AG04449 (cell line): ENCODE results near the gene SLC9A9.
"Not testable (repeated sequence)": the region's sequence is repeated elsewhere in the genome, so short reads cannot be mapped to it uniquely, and the experiment has no call there.

Experiments
- CTCF ChIA-PET: fragments of 350-600 bp; formaldehyde crosslinking; extraction: SDS; loops from one replicate; lab custom pipeline; 2021; ENCODE audit warnings: antibody characterized with exemption; lab: Yijun Ruan, JAX
- POLR2A ChIA-PET: fragments of 400-600, 350-600 bp; formaldehyde crosslinking; extraction: SDS; loops from one replicate; lab custom pipeline; 2020; ENCODE audit warnings: antibody characterized with exemption, inconsistent platforms; lab: Yijun Ruan, JAX
- DNase-seq: peaks from one replicate; pipeline ENCODE4 v3.0.0-alpha.2; 2010; ENCODE audit warnings: low read depth, low spot score
- H3K4me3 ChIP-seq: 2 replicates; pipeline ENCODE4 v1.5.1; 2011; ENCODE audit warnings: low read depth, mild to moderate bottlenecking, control low read depth, low read length
- CTCF ChIP-seq: IDR thresholded peaks from one replicate; pipeline ENCODE4 v1.5.1; 2011; ENCODE audit warnings: mild to moderate bottlenecking, moderate library complexity, low read length, control low read depth, inconsistent platforms; ENCODE audit not compliant: insufficient read depth; ENCODE audit errors: missing control alignments

SLC9A9 gene

GRCh38 chr3:143436231-143436930, 411.9 kb downstream of the SLC9A9 start:
- no peak overlapping the region for H3K4me3 ChIP-seq
- DNase-seq: no peak
- ChIA-PET CTCF (no interaction called here), POLR2A (no interaction called here)
- no peak for TF ChIP-seq CTCF

GRCh38 chr3:143433787-143434378, 414.4 kb downstream of the SLC9A9 start:
- peak; percentile 13 for TF ChIP-seq CTCF
- no peak for DNase-seq

GRCh38 chr3:143431298-143431697, 417.0 kb downstream of the SLC9A9 start:
- CTCF ChIA-PET: interaction anchor here (2.2 kb wide), 1 partner anchor 13 kb away, joined by 5 read pairs; no protein-coding TSS in a partner anchor
- DNase-seq, POLR2A ChIA-PET, H3K4me3 ChIP-seq: not testable (repeated sequence)

More at GRCh38 chr3:143433787-143434378, 414.4 kb downstream of the SLC9A9 start:
- ChIA-PET CTCF (interaction anchor here (1.3 to 1.6 kb wide), 2 partner anchors 9 to 209 kb away, joined by 3 to 5 read pairs; no protein-coding TSS in a partner anchor), POLR2A (no interaction called here)
- H3K4me3 ChIP-seq: no peak overlapping the region

- CTCF ChIA-PET: interaction anchor here (2.2 kb wide), 1 partner anchor 14 kb away, joined by 5 read pairs; no protein-coding TSS in a partner anchor
- DNase-seq: no peak
Observed at GRCh38 chr3:143430568-143430967, 417.7 kb downstream of the SLC9A9 start.

GRCh38 chr3:143429628-143430514, 418.4 kb downstream of the SLC9A9 start:
- H3K4me3 ChIP-seq: no peak overlapping the region
- POLR2A ChIA-PET: no interaction called here
- no peak for TF ChIP-seq CTCF
- no peak for DNase-seq
- CTCF ChIA-PET: interaction anchor here (2.2 kb wide), 1 partner anchor 14 kb away, joined by 5 read pairs; no protein-coding TSS in a partner anchor

More at GRCh38 chr3:143430568-143430967, 417.7 kb downstream of the SLC9A9 start:
- no peak for TF ChIP-seq CTCF
- H3K4me3 ChIP-seq: no peak overlapping the region
- POLR2A ChIA-PET: no interaction called here

DNA sequence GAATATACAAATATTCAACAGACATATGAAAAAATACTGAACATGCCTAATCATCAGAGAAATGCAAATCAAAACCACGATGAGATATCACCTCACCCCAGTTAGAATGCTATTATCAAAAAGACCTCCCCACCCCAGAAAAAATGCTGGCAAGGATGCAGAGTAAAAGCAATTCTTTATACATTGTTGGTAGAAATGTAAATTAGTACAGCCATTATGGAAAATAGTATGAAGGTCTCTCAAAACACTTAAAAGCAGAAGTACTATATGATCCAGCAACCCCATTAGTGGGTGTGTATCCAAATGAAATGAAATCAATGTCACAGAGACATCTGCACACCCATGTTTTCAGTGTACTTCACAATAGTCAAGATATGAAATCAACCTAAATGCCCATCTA, 420.0 kb downstream of the SLC9A9 start:
- ChIA-PET POLR2A (no interaction called here), CTCF (no interaction called here)
- no peak for DNase-seq
- H3K4me3 ChIP-seq: no peak overlapping the region
- no peak for TF ChIP-seq CTCF
